Neuronal stem cell (in vitro differentiated cells): ENCODE results near the gene UNC13D.
"Not testable (repeated sequence)": the region's sequence is repeated elsewhere in the genome, so short reads cannot be mapped to it uniquely, and the experiment has no call there.

Experiments
- DNase-seq: peaks from one replicate; pipeline ENCODE4 v3.0.0-alpha.2; 2013; ENCODE audit warnings: low spot score
- H2AFZ ChIP-seq: one replicate; pipeline ENCODE4 v1.6.1; 2013; ENCODE audit warnings: mild to moderate bottlenecking, low read length, inconsistent platforms
- H2AK5ac ChIP-seq: 2 replicates; pipeline ENCODE4 v1.6.1; 2013; ENCODE audit warnings: low read depth, mild to moderate bottlenecking, inconsistent platforms, low read length, moderate library complexity, mixed read lengths
- H2BK120ac ChIP-seq: 2 replicates; pipeline ENCODE4 v1.6.1; 2013; ENCODE audit warnings: low read depth, mild to moderate bottlenecking, inconsistent platforms, low read length, moderate library complexity, mixed read lengths
- H2BK12ac ChIP-seq: one replicate; pipeline ENCODE4 v1.6.1; 2013; ENCODE audit warnings: low read length, inconsistent platforms
- H2BK15ac ChIP-seq: 2 replicates; pipeline ENCODE4 v1.6.1; 2013; ENCODE audit warnings: mild to moderate bottlenecking, low read length, inconsistent platforms, mixed read lengths
- H2BK5ac ChIP-seq: one replicate; pipeline ENCODE4 v1.6.1; 2013; ENCODE audit warnings: inconsistent platforms, mild to moderate bottlenecking, low read length, moderate library complexity
- H3K14ac ChIP-seq: one replicate; pipeline ENCODE4 v1.6.1; 2013; ENCODE audit warnings: low read length, inconsistent platforms
- H3K18ac ChIP-seq: 2 replicates; pipeline ENCODE4 v1.6.1; 2013; ENCODE audit warnings: low read length, inconsistent platforms
- H3K23ac ChIP-seq: 2 replicates; pipeline ENCODE4 v1.6.1; 2013; ENCODE audit warnings: low read depth, mild to moderate bottlenecking, mixed read lengths, low read length, inconsistent platforms; ENCODE audit not compliant: poor library complexity
- H3K27ac ChIP-seq: replicated peaks from 3 replicates; pipeline ENCODE4 v1.5.1; 2013; ENCODE audit warnings: low read length, inconsistent platforms
- H3K27me3 ChIP-seq, 3 experiments: 2 replicates each; pipeline ENCODE4 v1.6.1; 2013; ENCODE audit warnings: low read length in 3 of 3, mild to moderate bottlenecking in 2 of 3, inconsistent platforms in 1 of 3, low read depth in 1 of 3, mixed read lengths in 1 of 3, moderate library complexity in 1 of 3; ENCODE audit not compliant: control insufficient read depth in 3 of 3, insufficient read depth in 3 of 3
- H3K36me3 ChIP-seq, 2 donors: replicated peaks in 1 of 2; 2 replicates each; pipeline ENCODE4 v1.6.1; 2013; ENCODE audit warnings: low read length in 2 of 2; ENCODE audit not compliant: control insufficient read depth in 2 of 2, insufficient read depth in 2 of 2
- H3K4ac ChIP-seq: 2 replicates; pipeline ENCODE4 v1.6.1; 2013; ENCODE audit warnings: inconsistent platforms, mild to moderate bottlenecking, low read length, moderate library complexity
- H3K4me1 ChIP-seq, 2 donors: 1 replicate in 1 of 2; 2 replicates in 1 of 2; pipeline ENCODE4 v1.6.1; 2013; ENCODE audit warnings: low read length in 2 of 2, low read depth in 1 of 2; ENCODE audit not compliant: control insufficient read depth in 2 of 2, insufficient read depth in 1 of 2
- H3K4me2 ChIP-seq: one replicate; pipeline ENCODE4 v1.6.1; 2013; ENCODE audit warnings: mild to moderate bottlenecking, low read length, inconsistent platforms; ENCODE audit not compliant: insufficient read depth, poor library complexity, severe bottlenecking
- H3K4me3 ChIP-seq, 2 donors: 2 replicates each; pipeline ENCODE4 v1.5.1; 2013; ENCODE audit warnings: low read length in 2 of 2, mild to moderate bottlenecking in 2 of 2, inconsistent platforms in 1 of 2, moderate library complexity in 1 of 2
- H3K79me1 ChIP-seq: one replicate; pipeline ENCODE4 v1.6.1; 2013; ENCODE audit warnings: low read depth, mild to moderate bottlenecking, inconsistent platforms, low read length, moderate library complexity
- H3K9ac ChIP-seq: one replicate; pipeline ENCODE4 v1.6.1; 2013; ENCODE audit warnings: mild to moderate bottlenecking, low read depth, low read length, inconsistent platforms; ENCODE audit not compliant: poor library complexity
- H3K9me3 ChIP-seq, 2 donors: replicated peaks in 1 of 2; 2 replicates each; pipeline versions ENCODE3 to v1.6.1; 2013; ENCODE audit warnings: low read length in 2 of 2, mild to moderate bottlenecking in 2 of 2, inconsistent platforms in 1 of 2, low read depth in 1 of 2, mixed read lengths in 1 of 2, moderate library complexity in 1 of 2; ENCODE audit not compliant: control insufficient read depth in 2 of 2, insufficient read depth in 1 of 2
- H4K8ac ChIP-seq: one replicate; pipeline ENCODE4 v1.6.1; 2013; ENCODE audit warnings: low read depth, mild to moderate bottlenecking, inconsistent platforms, low read length, moderate library complexity
- H4K91ac ChIP-seq: one replicate; pipeline ENCODE4 v1.6.1; 2013; ENCODE audit warnings: low read length, low read depth, mild to moderate bottlenecking, inconsistent platforms; ENCODE audit not compliant: poor library complexity
- WGBS, 2 donors: extraction: QIAGEN DNeasy Blood & Tissue Kit; methylation state at CpG; one replicate each; pipeline ENCODE4 v1.1.7; 2013; ENCODE audit warnings: missing lambda C conversion rate in 2 of 2, mixed read lengths in 1 of 2; ENCODE audit not compliant: insufficient read length in 2 of 2, insufficient replicate concordance in 1 of 2; ENCODE audit errors: extremely low coverage in 2 of 2; 5-methylcytosine and 5-hydroxymethylcytosine counted together

Gene UNC13D

GRCh38 chr17:75870228-75870627, 26.0 kb upstream of the UNC13D start:
- Histone ChIP-seq H2BK15ac (peak overlapping the region; percentile 15), H3K4me1 (peaks cover 4 to 17% of the 10 kb centered on the region in 2 donors), H2AFZ (peak overlapping the region; percentile 82), H3K27me3 (peaks cover 0 to 17% (median 0%) of the 10 kb centered on the region in 3 experiments)
- H3K14ac ChIP-seq, H3K9me3 ChIP-seq, H3K4ac ChIP-seq, H3K36me3 ChIP-seq, H3K18ac ChIP-seq, H3K4me2 ChIP-seq, H3K27ac ChIP-seq, H2AK5ac ChIP-seq, H3K9ac ChIP-seq, H4K8ac ChIP-seq, H3K23ac ChIP-seq, H3K79me1 ChIP-seq, DNase-seq, H2BK5ac ChIP-seq, H2BK12ac ChIP-seq, H2BK120ac ChIP-seq, H4K91ac ChIP-seq, H3K4me3 ChIP-seq: not testable (repeated sequence)
- no CpG with 5 or more reads among the region's 10 CpGs for WGBS, 2 donors

DNA sequence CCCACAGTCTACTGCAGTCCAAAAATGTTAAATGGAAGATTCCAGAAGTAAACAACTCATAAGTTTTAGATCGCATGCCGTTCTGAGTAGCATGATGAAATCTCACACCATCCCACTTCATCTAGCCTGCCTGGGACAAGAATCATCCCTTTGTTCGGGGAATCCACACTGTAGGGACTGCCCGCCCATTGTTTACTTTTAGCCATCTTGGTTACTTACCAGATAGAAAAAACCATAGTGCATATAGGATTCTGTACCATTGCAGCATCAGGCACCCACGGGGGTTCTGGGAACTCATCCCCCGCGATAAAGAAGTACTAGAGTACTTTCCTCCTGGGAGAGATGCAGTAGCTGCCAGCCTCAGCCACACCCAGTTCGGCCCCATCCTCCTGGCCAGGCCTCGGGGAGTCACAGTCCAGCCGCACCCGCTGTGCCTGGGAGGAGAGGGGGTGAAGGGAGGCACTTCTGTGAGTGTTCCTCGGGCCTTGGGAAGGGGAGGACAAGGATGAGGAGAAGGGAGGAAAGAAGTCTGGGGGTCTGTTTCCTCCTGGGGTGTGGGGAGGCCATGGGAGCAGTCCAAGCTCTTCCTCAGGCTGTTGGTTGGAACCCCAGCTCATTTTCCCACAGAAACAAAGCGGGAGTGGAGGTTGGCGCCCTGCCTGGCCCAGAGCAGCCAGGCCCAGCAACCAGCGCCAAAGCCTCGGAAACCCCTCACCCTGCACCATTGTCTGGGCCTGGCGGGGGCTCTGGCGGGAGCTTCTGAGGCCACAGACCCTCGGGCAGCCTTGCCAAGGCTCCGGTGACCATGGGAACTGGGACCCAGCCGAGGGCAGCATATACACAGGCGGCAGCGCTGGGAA, 25.3 kb upstream of the UNC13D start:
- no peak overlapping the region for H3K9ac ChIP-seq
- H2BK15ac ChIP-seq = peak overlapping the region; percentile 15
- H3K36me3 ChIP-seq = no peaks in the 10 kb centered on the region
- no peak overlapping the region for H3K27ac ChIP-seq
- peak overlapping the region; percentile 82 for H2AFZ ChIP-seq
- H3K79me1 ChIP-seq = no peaks in the 10 kb centered on the region
- H3K4me1 ChIP-seq = peaks cover 7 to 24% of the 10 kb centered on the region in 2 donors
- no peak overlapping the region for H4K91ac ChIP-seq
- peak overlapping the region; percentile 64 for H2AK5ac ChIP-seq
- no peaks in the 10 kb centered on the region for H3K9me3 ChIP-seq
- H2BK120ac ChIP-seq = no peak overlapping the region
- H3K23ac ChIP-seq = no peak overlapping the region
- peak overlapping the region; percentile 91 for H3K14ac ChIP-seq
- H2BK5ac ChIP-seq = no peak overlapping the region
- H3K27me3 ChIP-seq = peaks cover 0 to 10% (median 0%) of the 10 kb centered on the region in 3 experiments
- peak overlapping the region; percentile 45 for H4K8ac ChIP-seq
- DNase-seq = no peak
- no CpG with 5 or more reads among the region's 23 CpGs for WGBS, 2 donors
- H3K4me2 ChIP-seq = no peak overlapping the region
- peak overlapping the region; percentile 56 for H3K18ac ChIP-seq
- no peak overlapping the region for H3K4ac ChIP-seq
- no peak overlapping the region for H3K4me3 ChIP-seq
- peak overlapping the region; percentile 36 for H2BK12ac ChIP-seq

DNA sequence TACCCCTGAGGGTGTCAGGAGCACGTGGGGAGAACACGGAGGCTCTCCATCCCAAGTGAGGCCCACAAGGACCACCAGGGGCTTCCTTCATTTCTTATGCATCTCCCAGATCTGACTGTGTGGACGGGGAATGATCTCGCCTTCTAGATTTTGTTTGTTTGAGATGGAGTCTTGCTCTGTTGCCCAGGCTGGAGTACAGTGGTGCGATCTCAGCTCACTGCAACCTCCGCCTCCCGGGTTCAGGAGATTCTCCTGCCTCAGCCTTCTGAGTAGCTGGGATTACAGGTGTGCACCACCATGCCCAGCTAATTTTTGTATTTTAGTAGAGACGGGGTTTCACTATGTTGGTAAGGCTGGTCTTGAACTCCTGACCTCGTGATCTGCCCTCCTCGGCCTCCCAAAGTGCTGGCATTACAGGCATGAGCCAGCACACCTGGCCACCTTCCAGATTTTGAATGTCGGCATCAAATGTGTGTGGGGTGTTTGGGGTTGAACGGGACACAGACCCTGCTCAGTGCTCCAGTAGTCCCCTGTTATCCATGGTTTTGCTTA, 24.6 kb upstream of the UNC13D start:
- no CpG with 5 or more reads among the region's 12 CpGs for WGBS, 2 donors
- not testable (repeated sequence) for H4K91ac ChIP-seq, H3K9ac ChIP-seq, H3K4me2 ChIP-seq, H2BK12ac ChIP-seq, H3K23ac ChIP-seq, H3K27ac ChIP-seq, H4K8ac ChIP-seq, DNase-seq, H3K18ac ChIP-seq, H2BK15ac ChIP-seq, H3K4ac ChIP-seq, H2BK120ac ChIP-seq, H3K14ac ChIP-seq, H2AK5ac ChIP-seq, H3K9me3 ChIP-seq, H3K36me3 ChIP-seq, H3K4me3 ChIP-seq, H3K27me3 ChIP-seq, H2BK5ac ChIP-seq, H3K79me1 ChIP-seq
- H3K4me1 ChIP-seq = peaks cover 9 to 29% of the 10 kb centered on the region in 2 donors
- H2AFZ ChIP-seq = peak overlapping the region; percentile 82

- H3K4ac ChIP-seq, H2BK12ac ChIP-seq, H4K91ac ChIP-seq, H3K79me1 ChIP-seq, H3K23ac ChIP-seq, H3K4me2 ChIP-seq, H3K14ac ChIP-seq, DNase-seq, H3K4me3 ChIP-seq, H3K27ac ChIP-seq, H2BK120ac ChIP-seq, H3K27me3 ChIP-seq, H3K9me3 ChIP-seq, H4K8ac ChIP-seq, H3K36me3 ChIP-seq, H3K9ac ChIP-seq, H2BK15ac ChIP-seq, H2BK5ac ChIP-seq: not testable (repeated sequence)
- H2AFZ ChIP-seq = peak overlapping the region; percentile 32
- peak overlapping the region; percentile 35 for H2AK5ac ChIP-seq
- H3K18ac ChIP-seq = peak overlapping the region; percentile 88
- WGBS, 2 donors = no CpG with 5 or more reads among the region's 17 CpGs
- H3K4me1 ChIP-seq = peaks cover 7 to 21% of the 10 kb centered on the region in 2 donors
Measured at GRCh38 chr17:75865404-75866188, 21.4 kb upstream of the UNC13D start.
